Activated B cell treated with CpG ODN at 0.5 μM for 24 hours (primary cell): ENCODE measurements around the gene FHIT. TPM values are rescaled to one million over a fixed set of nuclear protein-coding genes. Genes with fewer than 3 reads are reported as not detected.
A peak's percentile ranks its signal among the peaks of the same experiment; 100 is the strongest.

Experiments
- ATAC-seq: fragments of 200-7000 bp; cut with Tn5 transposase; one replicate; pipeline ENCODE4 v1.10.0; 2021; ENCODE audit warnings: low read depth, mild to moderate bottlenecking, moderate library complexity
- CTCF ChIA-PET: fragments of 350-600 bp; sonication (Branson Sonifier 250); formaldehyde crosslinking; loops from one replicate; lab custom pipeline; 2021; ENCODE audit warnings: antibody characterized with exemption; lab: Charles Lee
- POLR2A ChIA-PET: fragments of 350-600 bp; sonication (Branson Sonifier 250); formaldehyde crosslinking; loops from one replicate; lab custom pipeline; 2021; ENCODE audit warnings: antibody characterized with exemption; lab: Charles Lee
- DNase-seq: peaks from one replicate; pipeline ENCODE4 v3.0.0; 2022
- H3K27ac Mint-ChIP-seq: one replicate; pipeline ENCODE4 v1.8.0; 2020; ENCODE audit warnings: mixed read lengths
- H3K27me3 Mint-ChIP-seq: one replicate; pipeline ENCODE4 v1.8.0; 2021; ENCODE audit warnings: mixed read lengths
- H3K36me3 Mint-ChIP-seq: one replicate; pipeline ENCODE4 v1.8.0; 2021; ENCODE audit warnings: low read depth, mixed read lengths
- H3K4me1 Mint-ChIP-seq: one replicate; pipeline ENCODE4 v1.8.0; 2021; ENCODE audit warnings: mixed read lengths
- H3K4me3 Mint-ChIP-seq: one replicate; pipeline ENCODE4 v1.8.0; 2020; ENCODE audit warnings: mild to moderate bottlenecking, mixed read lengths
- H3K9me3 Mint-ChIP-seq: one replicate; pipeline ENCODE4 v1.8.0; 2020; ENCODE audit warnings: mixed read lengths
- intact Hi-C: fragments of 100-400 bp; cut with micrococcal nuclease; formaldehyde crosslinking; loops from one replicate; pipeline ENCODE4 v1.15.1; 2024
- total RNA-seq: library from RNA; stranded (reverse); gene quantifications from 2 replicates; pipeline ENCODE4 v1.2.3, GENCODE V29; 2022
- TF ChIP-seq, protein P1 (sequence below): fragments of 200-600 bp; IDR thresholded peaks from one replicate; pipeline ENCODE4 v1.8.0; 2022; ENCODE audit warnings: antibody characterized with exemption, mild to moderate bottlenecking

Gene FHIT
- total RNA-seq, 1 donor from 2014 or later, result 5.5 TPM

DNA sequence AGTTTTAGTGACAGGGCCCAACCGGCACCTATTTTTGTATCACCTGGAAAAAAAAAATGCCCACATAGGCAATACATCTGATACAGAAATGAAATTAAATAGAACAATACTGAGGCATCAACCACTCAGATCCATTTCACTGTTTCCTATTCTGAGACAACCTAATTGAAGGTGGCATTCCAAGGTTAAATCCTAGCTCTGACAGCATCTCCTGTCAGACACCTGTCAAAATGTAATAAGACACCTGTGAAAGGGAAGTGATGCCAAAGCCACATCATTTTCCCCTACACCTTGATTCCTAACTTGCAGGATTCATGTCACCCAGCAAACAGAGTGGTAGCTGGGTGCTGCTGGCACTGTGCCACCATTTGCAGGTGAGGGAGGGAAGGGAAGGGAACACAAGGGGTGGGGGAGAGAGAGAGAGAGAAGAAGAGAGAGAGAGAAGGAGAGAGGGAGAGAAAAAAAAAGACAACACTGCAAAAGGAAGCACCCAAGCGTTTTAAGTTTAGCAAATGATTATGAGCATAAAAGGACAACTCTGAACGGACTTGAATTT lies 1156.8 kb downstream of the FHIT start:
- no peak for DNase-seq
- intact Hi-C loops, result no loop called here
- no peak overlapping the region for H3K4me3 Mint-ChIP-seq

DNA sequence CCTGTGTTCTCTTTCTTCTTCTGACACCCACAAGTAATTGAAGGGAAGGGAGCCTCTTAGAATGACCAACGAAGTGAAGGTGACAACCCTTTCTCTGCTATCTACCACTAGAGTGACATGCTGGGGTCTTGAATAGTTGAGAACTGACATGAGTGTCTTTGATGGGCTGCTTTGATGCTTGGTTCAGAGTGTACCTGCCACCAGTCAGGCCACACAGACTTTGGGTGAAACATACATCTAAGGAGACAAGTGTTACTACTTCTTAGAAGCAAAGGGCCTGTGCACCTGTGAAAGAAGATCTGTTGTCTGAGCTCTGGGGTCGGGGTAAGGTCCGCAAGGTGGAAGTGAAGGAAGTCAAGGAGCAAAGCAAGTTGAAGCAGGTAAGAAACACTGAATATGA lies 1160.7 kb downstream of the FHIT start:
- Mint-ChIP-seq H3K27me3 (no peaks in the 10 kb centered on the region), H3K36me3 (no peaks in the 10 kb centered on the region), H3K4me3 (no peak overlapping the region), H3K27ac (no peak overlapping the region), H3K4me1 (peaks cover 11% of the 10 kb centered on the region), H3K9me3 (peaks cover 4% of the 10 kb centered on the region)
- CTCF ChIA-PET, result no interaction called here
- POLR2A ChIA-PET, result no interaction called here
- ATAC-seq (no peak), DNase-seq (no peak)
- intact Hi-C loops, result no loop called here
- TF ChIP-seq, protein P1, sequence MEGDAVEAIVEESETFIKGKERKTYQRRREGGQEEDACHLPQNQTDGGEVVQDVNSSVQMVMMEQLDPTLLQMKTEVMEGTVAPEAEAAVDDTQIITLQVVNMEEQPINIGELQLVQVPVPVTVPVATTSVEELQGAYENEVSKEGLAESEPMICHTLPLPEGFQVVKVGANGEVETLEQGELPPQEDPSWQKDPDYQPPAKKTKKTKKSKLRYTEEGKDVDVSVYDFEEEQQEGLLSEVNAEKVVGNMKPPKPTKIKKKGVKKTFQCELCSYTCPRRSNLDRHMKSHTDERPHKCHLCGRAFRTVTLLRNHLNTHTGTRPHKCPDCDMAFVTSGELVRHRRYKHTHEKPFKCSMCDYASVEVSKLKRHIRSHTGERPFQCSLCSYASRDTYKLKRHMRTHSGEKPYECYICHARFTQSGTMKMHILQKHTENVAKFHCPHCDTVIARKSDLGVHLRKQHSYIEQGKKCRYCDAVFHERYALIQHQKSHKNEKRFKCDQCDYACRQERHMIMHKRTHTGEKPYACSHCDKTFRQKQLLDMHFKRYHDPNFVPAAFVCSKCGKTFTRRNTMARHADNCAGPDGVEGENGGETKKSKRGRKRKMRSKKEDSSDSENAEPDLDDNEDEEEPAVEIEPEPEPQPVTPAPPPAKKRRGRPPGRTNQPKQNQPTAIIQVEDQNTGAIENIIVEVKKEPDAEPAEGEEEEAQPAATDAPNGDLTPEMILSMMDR, result no peak

More for the DNA sequence above, 1156.8 kb downstream of the FHIT start:
- Mint-ChIP-seq H3K9me3 (peaks cover 3% of the 10 kb centered on the region), H3K27me3 (no peaks in the 10 kb centered on the region), H3K27ac (no peak overlapping the region), H3K36me3 (no peaks in the 10 kb centered on the region), H3K4me1 (peaks cover 11% of the 10 kb centered on the region)
- CTCF ChIA-PET, result no interaction called here
- POLR2A ChIA-PET, result no interaction called here
- ATAC-seq, result no peak
- TF ChIP-seq, protein P1, result no peak

DNA sequence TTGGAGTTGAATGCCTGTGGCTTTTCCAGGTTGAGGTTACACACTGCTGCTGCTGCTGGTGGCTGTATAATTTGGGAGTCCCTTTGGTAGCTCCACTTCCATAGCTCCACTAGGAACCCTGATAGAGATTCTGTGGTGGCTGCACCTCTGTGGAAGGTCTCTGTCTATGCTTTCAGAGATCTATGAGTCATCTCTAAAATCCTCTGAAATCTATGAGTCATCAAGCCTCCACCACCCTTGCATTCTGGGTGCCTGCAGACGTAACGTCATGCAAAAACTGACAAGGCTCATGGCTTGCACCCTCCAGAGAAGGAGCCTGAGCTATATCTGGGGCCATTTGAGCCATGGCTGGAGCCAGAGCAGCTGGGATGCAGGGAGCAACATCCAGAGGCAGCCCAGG lies 1164.4 kb downstream of the FHIT start:
- POLR2A ChIA-PET, result no interaction called here
- no peak for DNase-seq
- H3K4me3 Mint-ChIP-seq, result no peak overlapping the region
- peaks cover 11% of the 10 kb centered on the region for H3K4me1 Mint-ChIP-seq
- intact Hi-C loops, result no loop called here
- H3K27ac Mint-ChIP-seq, result no peak overlapping the region
- no peaks in the 10 kb centered on the region for H3K27me3 Mint-ChIP-seq
- no peaks in the 10 kb centered on the region for H3K36me3 Mint-ChIP-seq
- CTCF ChIA-PET, result no interaction called here
- TF ChIP-seq, protein P1, result no peak
- ATAC-seq, result peak; percentile 49
- peaks cover 4% of the 10 kb centered on the region for H3K9me3 Mint-ChIP-seq

DNA sequence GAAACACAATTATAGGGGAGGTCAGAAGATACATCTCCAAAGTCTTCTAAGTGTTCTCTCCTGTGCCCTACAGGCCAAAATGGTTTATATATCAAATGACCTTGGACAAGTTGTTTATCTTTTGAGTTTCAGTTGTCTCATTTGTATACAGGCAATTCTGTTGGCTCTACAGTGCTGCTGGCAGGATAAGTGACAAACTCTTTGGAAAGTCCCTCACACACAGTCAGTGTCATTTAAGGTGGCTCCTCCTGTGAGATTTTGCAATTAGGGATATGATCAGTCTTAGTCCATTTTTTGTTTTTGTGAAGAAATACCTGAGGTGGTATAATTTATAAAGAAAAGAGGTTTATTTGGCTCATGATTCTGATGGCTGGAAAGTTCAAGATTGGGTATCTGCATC lies 1165.6 kb downstream of the FHIT start:
- no peak overlapping the region for H3K4me3 Mint-ChIP-seq
- peaks cover 4% of the 10 kb centered on the region for H3K9me3 Mint-ChIP-seq
- H3K27ac Mint-ChIP-seq, result no peak overlapping the region
- no peaks in the 10 kb centered on the region for H3K27me3 Mint-ChIP-seq
- ChIA-PET CTCF (no interaction called here), POLR2A (no interaction called here)
- H3K36me3 Mint-ChIP-seq, result no peaks in the 10 kb centered on the region
- H3K4me1 Mint-ChIP-seq, result peaks cover 22% of the 10 kb centered on the region
- intact Hi-C loops, result no loop called here
- TF ChIP-seq, protein P1, result no peak
- ATAC-seq (no peak), DNase-seq (no peak)

DNA sequence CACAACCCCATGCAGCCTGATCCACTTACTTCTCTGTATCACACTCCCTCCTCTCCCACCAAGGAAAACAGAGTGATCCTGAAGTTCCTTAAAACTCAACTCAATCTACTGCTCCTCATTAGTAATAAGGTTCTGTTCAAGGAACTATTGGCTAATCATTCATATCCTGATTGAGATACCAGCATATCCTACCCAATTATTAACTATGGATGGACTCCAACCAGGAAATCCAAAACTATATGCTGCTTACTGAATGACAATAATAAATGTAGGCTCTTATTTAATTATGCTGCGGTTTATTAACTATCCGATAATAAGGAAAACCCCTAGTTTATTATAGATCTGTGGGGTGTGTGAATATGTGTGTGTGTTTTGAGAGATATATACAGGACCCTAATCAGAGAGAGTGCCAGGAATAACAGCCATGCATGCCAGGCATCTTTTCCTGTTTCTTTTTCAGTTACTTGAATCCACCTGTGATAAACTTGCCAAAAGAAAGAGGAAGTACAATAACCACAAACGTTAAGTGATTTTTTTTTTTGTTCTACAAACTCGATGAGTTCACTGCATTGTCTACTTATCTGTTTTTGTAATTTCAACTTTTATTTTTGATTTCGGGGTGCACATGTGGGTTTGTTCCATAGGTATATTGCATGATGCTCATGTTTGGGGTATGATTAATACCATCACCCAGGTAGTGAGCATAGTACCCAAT lies 1169.7 kb downstream of the FHIT start:
- ATAC-seq (peak; percentile 58), DNase-seq (no peak)
- TF ChIP-seq, protein P1, result no peak
- intact Hi-C loops, result no loop called here
- Mint-ChIP-seq H3K4me3 (peak overlapping the region; percentile 62), H3K27ac (peak overlapping the region; percentile 36), H3K36me3 (no peaks in the 10 kb centered on the region), H3K9me3 (peaks cover 3% of the 10 kb centered on the region), H3K4me1 (peaks cover 43% of the 10 kb centered on the region), H3K27me3 (no peaks in the 10 kb centered on the region)
- ChIA-PET POLR2A (no interaction called here), CTCF (no interaction called here)
